ENCODE results near the gene PKP2.

DNA sequence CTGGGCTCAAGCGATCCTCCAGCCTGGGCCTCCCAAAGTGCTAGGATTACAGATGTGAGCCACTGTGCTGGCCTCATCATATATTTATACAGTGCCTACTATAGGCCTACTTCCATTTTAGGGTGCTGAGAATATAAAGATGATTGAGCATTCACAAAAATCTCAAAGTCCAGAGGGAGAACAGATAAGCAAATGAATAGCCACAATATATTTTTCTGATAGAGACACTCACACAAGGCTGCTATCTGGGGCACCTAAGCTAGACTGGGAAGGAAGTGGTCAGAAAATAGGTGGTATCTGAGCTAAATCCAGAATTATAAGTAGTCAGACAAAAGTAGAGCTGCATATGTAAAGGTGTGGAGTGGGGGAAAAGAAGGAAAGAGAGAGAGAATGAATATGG lies 21.6 kb downstream of the PKP2 start:
- TF ChIP-seq, protein P1, sequence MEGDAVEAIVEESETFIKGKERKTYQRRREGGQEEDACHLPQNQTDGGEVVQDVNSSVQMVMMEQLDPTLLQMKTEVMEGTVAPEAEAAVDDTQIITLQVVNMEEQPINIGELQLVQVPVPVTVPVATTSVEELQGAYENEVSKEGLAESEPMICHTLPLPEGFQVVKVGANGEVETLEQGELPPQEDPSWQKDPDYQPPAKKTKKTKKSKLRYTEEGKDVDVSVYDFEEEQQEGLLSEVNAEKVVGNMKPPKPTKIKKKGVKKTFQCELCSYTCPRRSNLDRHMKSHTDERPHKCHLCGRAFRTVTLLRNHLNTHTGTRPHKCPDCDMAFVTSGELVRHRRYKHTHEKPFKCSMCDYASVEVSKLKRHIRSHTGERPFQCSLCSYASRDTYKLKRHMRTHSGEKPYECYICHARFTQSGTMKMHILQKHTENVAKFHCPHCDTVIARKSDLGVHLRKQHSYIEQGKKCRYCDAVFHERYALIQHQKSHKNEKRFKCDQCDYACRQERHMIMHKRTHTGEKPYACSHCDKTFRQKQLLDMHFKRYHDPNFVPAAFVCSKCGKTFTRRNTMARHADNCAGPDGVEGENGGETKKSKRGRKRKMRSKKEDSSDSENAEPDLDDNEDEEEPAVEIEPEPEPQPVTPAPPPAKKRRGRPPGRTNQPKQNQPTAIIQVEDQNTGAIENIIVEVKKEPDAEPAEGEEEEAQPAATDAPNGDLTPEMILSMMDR (IDR thresholded peaks at IDR 0.05): no peak
- TF ChIP-seq POLR2A (IDR thresholded peaks at IDR 0.05): no peak

Data from vagina (tissue), 2 donors.